HG03439 (cell line): Measurements from ENCODE around the gene CEP170B.
"Not testable (repeated sequence)": the region's sequence is repeated elsewhere in the genome, so short reads cannot be mapped to it uniquely, and the experiment has no call there.

ENCODE experiments used
- ATAC-seq: cut with Tn5 transposase; IDR thresholded peaks from one replicate; pipeline ENCODE4 v1.9.1; 2021; ENCODE audit warnings: mild to moderate bottlenecking, moderate library complexity; ENCODE audit not compliant: unreplicated experiment

The CEP170B gene

GRCh38 chr14:104941508-104942365 lies 76.7 kb downstream of the CEP170B start:
- no peak for ATAC-seq

- no peak for ATAC-seq
These were observed 77.5 kb downstream of the CEP170B start for GRCh38 chr14:104942586-104942985.

GRCh38 chr14:104943216-104944015 lies 78.3 kb downstream of the CEP170B start:
- ATAC-seq = not testable (repeated sequence)

- ATAC-seq = not testable (repeated sequence)
These were observed 78.9 kb downstream of the CEP170B start for GRCh38 chr14:104944016-104944308.

- ATAC-seq = not testable (repeated sequence)
These were observed 79.6 kb downstream of the CEP170B start for GRCh38 chr14:104944436-104945205.

- not testable (repeated sequence) for ATAC-seq
These were observed 80.2 kb downstream of the CEP170B start for GRCh38 chr14:104945266-104945665.
